ENCODE measurements around the gene MBL2.

MBL2 gene

DNA sequence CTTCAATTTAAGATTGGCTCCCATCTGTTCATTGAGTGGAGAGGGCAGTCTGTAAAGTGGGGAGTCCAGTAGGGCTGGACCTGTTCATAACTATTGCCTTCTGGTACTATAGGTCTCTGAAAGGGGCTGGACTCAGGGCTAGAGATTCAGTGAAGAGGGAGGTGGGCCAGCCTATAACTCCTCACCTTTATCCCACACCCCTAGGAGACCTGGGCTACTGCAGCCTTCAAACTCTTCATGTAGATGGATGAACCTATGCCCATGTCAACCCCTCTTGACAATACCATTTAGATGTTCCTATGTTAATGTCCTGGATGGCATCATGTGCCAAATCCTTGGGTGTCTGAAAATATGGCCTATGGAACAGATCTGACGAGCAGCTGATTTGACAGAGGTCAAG, 22.0 kb downstream of the MBL2 start:
- no peak overlapping the region for H4K91ac ChIP-seq (ENCODE audit: low read depth, low read length, poor library complexity)
- H2AK5ac ChIP-seq (ENCODE audit: low read depth, low read length) = no peak overlapping the region
- H3K14ac ChIP-seq (ENCODE audit: low read length) = no peak overlapping the region
- H3K4me3 ChIP-seq (ENCODE audit: low read length in 2 of 2) = no peak overlapping the region
- no peak overlapping the region for H4K8ac ChIP-seq (ENCODE audit: low read depth, low read length)
- H3K27ac ChIP-seq (replicated peaks; ENCODE audit: low read length) = no peak overlapping the region
- DNase-seq (ENCODE audit: low spot score) = no peak
- H3K4ac ChIP-seq (ENCODE audit: low read length) = no peak overlapping the region
- no peak overlapping the region for H2BK5ac ChIP-seq (ENCODE audit: low read length)
- no CpG with 5 or more reads among the region's 1 CpG for WGBS, 2 donors (ENCODE audit: extremely low coverage in 2 of 2, insufficient read length in 2 of 2, insufficient replicate concordance in 1 of 2)
- no peak overlapping the region for H3K23ac ChIP-seq (ENCODE audit: low read depth, low read length, poor library complexity)
- H3K79me1 ChIP-seq (ENCODE audit: low read depth, low read length) = no peaks in the 10 kb centered on the region
- no peak overlapping the region for H3K9ac ChIP-seq (ENCODE audit: low read depth, low read length, poor library complexity)
- no peak overlapping the region for H3K4me2 ChIP-seq (ENCODE audit: insufficient read depth, low read length, poor library complexity, severe bottlenecking)
- no peak overlapping the region for H2BK15ac ChIP-seq (ENCODE audit: low read length)
- no peaks in the 10 kb centered on the region for H3K4me1 ChIP-seq (ENCODE audit: control insufficient read depth in 2 of 2, insufficient read depth in 1 of 2, low read depth in 1 of 2, low read length in 2 of 2)
- no peak overlapping the region for H2BK120ac ChIP-seq (ENCODE audit: low read depth, low read length)
- no peak overlapping the region for H2BK12ac ChIP-seq (ENCODE audit: low read length)
- H2AFZ ChIP-seq (ENCODE audit: low read length) = no peak overlapping the region
- no peak overlapping the region for H3K18ac ChIP-seq (ENCODE audit: low read length)
- no peaks in the 10 kb centered on the region for H3K9me3 ChIP-seq (replicated peaks in 1 of 2; ENCODE audit: control insufficient read depth in 2 of 2, insufficient read depth in 1 of 2, low read depth in 1 of 2, low read length in 2 of 2)
- H3K27me3 ChIP-seq (ENCODE audit: control insufficient read depth in 3 of 3, insufficient read depth in 3 of 3, low read depth in 1 of 3, low read length in 3 of 3) = no peaks in the 10 kb centered on the region
- no peaks in the 10 kb centered on the region for H3K36me3 ChIP-seq (replicated peaks in 1 of 2; ENCODE audit: control insufficient read depth in 2 of 2, insufficient read depth in 2 of 2, low read length in 2 of 2)

DNA sequence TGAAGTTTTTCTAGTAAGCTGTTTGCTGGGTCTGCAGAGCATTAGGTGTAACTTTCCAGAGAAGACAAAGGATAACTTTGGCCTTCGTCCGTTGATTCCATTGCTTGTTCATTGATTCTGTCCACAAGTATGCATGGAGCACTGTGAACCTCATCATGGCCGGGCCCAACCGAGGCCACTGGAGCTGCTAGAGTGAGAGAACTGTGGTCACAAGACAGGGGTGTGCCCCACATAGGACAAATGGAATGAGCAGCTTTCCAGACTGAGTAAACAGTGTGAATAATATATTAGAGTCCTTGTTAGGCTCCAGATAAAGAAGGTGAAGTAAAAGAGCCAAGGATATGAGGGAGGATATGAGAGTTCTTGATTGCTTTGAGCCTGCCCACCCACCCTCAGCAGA, 24.9 kb downstream of the MBL2 start:
- Histone ChIP-seq H2BK120ac (ENCODE audit: low read depth, low read length) (no peak overlapping the region), H2AK5ac (ENCODE audit: low read depth, low read length) (no peak overlapping the region), H3K18ac (ENCODE audit: low read length) (no peak overlapping the region), H3K9me3 (replicated peaks in 1 of 2; ENCODE audit: control insufficient read depth in 2 of 2, insufficient read depth in 1 of 2, low read depth in 1 of 2, low read length in 2 of 2) (no peaks in the 10 kb centered on the region), H3K27ac (replicated peaks; ENCODE audit: low read length) (no peak overlapping the region), H3K27me3 (ENCODE audit: control insufficient read depth in 3 of 3, insufficient read depth in 3 of 3, low read depth in 1 of 3, low read length in 3 of 3) (no peaks in the 10 kb centered on the region), H3K4me1 (ENCODE audit: control insufficient read depth in 2 of 2, insufficient read depth in 1 of 2, low read depth in 1 of 2, low read length in 2 of 2) (no peaks in the 10 kb centered on the region), H4K91ac (ENCODE audit: low read depth, low read length, poor library complexity) (no peak overlapping the region), H3K14ac (ENCODE audit: low read length) (no peak overlapping the region), H3K79me1 (ENCODE audit: low read depth, low read length) (no peaks in the 10 kb centered on the region), H2BK15ac (ENCODE audit: low read length) (no peak overlapping the region), H3K4me3 (ENCODE audit: low read length in 2 of 2) (no peak overlapping the region), H3K4me2 (ENCODE audit: insufficient read depth, low read length, poor library complexity, severe bottlenecking) (no peak overlapping the region), H3K9ac (ENCODE audit: low read depth, low read length, poor library complexity) (no peak overlapping the region), H3K36me3 (replicated peaks in 1 of 2; ENCODE audit: control insufficient read depth in 2 of 2, insufficient read depth in 2 of 2, low read length in 2 of 2) (no peaks in the 10 kb centered on the region), H3K4ac (ENCODE audit: low read length) (no peak overlapping the region), H4K8ac (ENCODE audit: low read depth, low read length) (no peak overlapping the region), H2AFZ (ENCODE audit: low read length) (no peak overlapping the region), H3K23ac (ENCODE audit: low read depth, low read length, poor library complexity) (no peak overlapping the region), H2BK12ac (ENCODE audit: low read length) (no peak overlapping the region), H2BK5ac (ENCODE audit: low read length) (no peak overlapping the region)
- WGBS, 2 donors (ENCODE audit: extremely low coverage in 2 of 2, insufficient read length in 2 of 2, insufficient replicate concordance in 1 of 2) = no CpG with 5 or more reads among the region's 4 CpGs
- no peak for DNase-seq (ENCODE audit: low spot score)

DNA sequence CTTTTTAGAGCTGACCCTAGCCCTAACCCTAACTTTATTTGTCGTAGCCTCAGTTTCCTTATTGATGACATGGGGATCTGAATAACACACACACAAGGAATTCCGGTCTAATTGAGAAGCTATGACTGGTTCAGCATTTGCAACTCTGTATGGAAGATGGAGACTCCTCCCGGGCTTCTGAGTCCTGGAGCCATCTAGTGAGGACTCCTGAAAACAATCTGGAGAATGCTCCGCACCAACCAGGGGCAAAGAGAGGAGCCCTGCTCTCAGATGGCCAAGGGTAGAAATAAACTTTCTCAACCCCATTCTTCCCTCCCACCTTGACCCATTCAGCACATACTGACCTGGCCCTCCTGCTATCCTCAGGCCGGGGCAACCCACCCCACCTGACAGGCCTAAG, 26.4 kb downstream of the MBL2 start:
- no peak overlapping the region for H3K18ac ChIP-seq (ENCODE audit: low read length)
- H3K4me1 ChIP-seq (ENCODE audit: control insufficient read depth in 2 of 2, insufficient read depth in 1 of 2, low read depth in 1 of 2, low read length in 2 of 2) = no peaks in the 10 kb centered on the region
- H4K91ac ChIP-seq (ENCODE audit: low read depth, low read length, poor library complexity) = no peak overlapping the region
- H4K8ac ChIP-seq (ENCODE audit: low read depth, low read length) = no peak overlapping the region
- no peak overlapping the region for H3K4me3 ChIP-seq (ENCODE audit: low read length in 2 of 2)
- WGBS, 2 donors (ENCODE audit: extremely low coverage in 2 of 2, insufficient read length in 2 of 2, insufficient replicate concordance in 1 of 2) = no CpG with 5 or more reads among the region's 5 CpGs
- H3K9ac ChIP-seq (ENCODE audit: low read depth, low read length, poor library complexity) = no peak overlapping the region
- no peak overlapping the region for H3K14ac ChIP-seq (ENCODE audit: low read length)
- H3K4ac ChIP-seq (ENCODE audit: low read length) = no peak overlapping the region
- H2BK5ac ChIP-seq (ENCODE audit: low read length) = no peak overlapping the region
- no peak overlapping the region for H3K23ac ChIP-seq (ENCODE audit: low read depth, low read length, poor library complexity)
- no peak overlapping the region for H2BK120ac ChIP-seq (ENCODE audit: low read depth, low read length)
- no peak overlapping the region for H2AK5ac ChIP-seq (ENCODE audit: low read depth, low read length)
- no peak overlapping the region for H2BK12ac ChIP-seq (ENCODE audit: low read length)
- no peak overlapping the region for H3K4me2 ChIP-seq (ENCODE audit: insufficient read depth, low read length, poor library complexity, severe bottlenecking)
- H3K36me3 ChIP-seq (replicated peaks in 1 of 2; ENCODE audit: control insufficient read depth in 2 of 2, insufficient read depth in 2 of 2, low read length in 2 of 2) = no peaks in the 10 kb centered on the region
- no peak overlapping the region for H3K27ac ChIP-seq (replicated peaks; ENCODE audit: low read length)
- H2BK15ac ChIP-seq (ENCODE audit: low read length) = no peak overlapping the region
- H2AFZ ChIP-seq (ENCODE audit: low read length) = no peak overlapping the region
- no peaks in the 10 kb centered on the region for H3K79me1 ChIP-seq (ENCODE audit: low read depth, low read length)
- H3K27me3 ChIP-seq (ENCODE audit: control insufficient read depth in 3 of 3, insufficient read depth in 3 of 3, low read depth in 1 of 3, low read length in 3 of 3) = no peaks in the 10 kb centered on the region
- DNase-seq (ENCODE audit: low spot score) = no peak
- H3K9me3 ChIP-seq (replicated peaks in 1 of 2; ENCODE audit: control insufficient read depth in 2 of 2, insufficient read depth in 1 of 2, low read depth in 1 of 2, low read length in 2 of 2) = no peaks in the 10 kb centered on the region

DNA sequence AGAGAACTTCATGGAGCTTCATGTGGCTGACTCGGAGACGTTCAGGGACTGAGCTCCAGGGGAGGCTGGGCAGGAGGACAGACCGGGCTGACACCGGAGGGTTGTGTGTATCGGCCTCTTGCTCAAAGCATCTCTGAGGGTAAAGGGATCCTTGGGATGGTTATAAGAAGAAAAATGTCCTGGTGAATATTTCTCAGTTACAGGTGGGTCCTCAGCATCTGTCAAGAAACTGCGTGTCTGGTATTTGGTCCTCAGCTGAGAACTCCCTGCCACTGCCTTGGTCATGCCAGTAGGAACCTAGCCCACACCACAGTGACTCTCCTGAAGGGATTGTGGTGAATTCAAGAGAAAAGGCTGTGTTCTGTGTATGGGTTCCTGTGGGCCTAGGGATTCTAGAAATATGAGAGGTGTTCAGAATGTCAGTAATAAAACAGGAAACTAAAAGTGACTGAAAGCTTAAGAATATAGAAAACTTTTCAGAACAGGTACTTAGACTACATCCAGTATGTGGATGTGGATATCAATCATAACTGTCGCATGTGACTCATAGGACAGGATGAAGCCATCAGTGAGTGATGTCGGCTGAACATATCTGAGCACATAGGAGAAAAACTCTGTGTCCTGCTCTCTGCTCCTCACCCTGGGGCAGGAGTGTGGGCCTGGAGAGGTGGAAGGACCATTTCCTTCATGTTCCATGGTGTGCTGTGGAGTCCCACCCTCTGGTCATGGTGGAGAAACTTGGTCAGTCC, 28.4 kb downstream of the MBL2 start:
- H3K27ac ChIP-seq (replicated peaks; ENCODE audit: low read length) = no peak overlapping the region
- no peak overlapping the region for H2BK5ac ChIP-seq (ENCODE audit: low read length)
- no peak overlapping the region for H3K14ac ChIP-seq (ENCODE audit: low read length)
- H3K4me2 ChIP-seq (ENCODE audit: insufficient read depth, low read length, poor library complexity, severe bottlenecking) = no peak overlapping the region
- H3K18ac ChIP-seq (ENCODE audit: low read length) = no peak overlapping the region
- no peak for DNase-seq (ENCODE audit: low spot score)
- no peak overlapping the region for H3K4ac ChIP-seq (ENCODE audit: low read length)
- H3K9me3 ChIP-seq (replicated peaks in 1 of 2; ENCODE audit: control insufficient read depth in 2 of 2, insufficient read depth in 1 of 2, low read depth in 1 of 2, low read length in 2 of 2) = no peaks in the 10 kb centered on the region
- H2BK120ac ChIP-seq (ENCODE audit: low read depth, low read length) = no peak overlapping the region
- H3K4me3 ChIP-seq (ENCODE audit: low read length in 2 of 2) = no peak overlapping the region
- no peaks in the 10 kb centered on the region for H3K79me1 ChIP-seq (ENCODE audit: low read depth, low read length)
- H4K91ac ChIP-seq (ENCODE audit: low read depth, low read length, poor library complexity) = no peak overlapping the region
- no peak overlapping the region for H2AK5ac ChIP-seq (ENCODE audit: low read depth, low read length)
- H3K27me3 ChIP-seq (ENCODE audit: control insufficient read depth in 3 of 3, insufficient read depth in 3 of 3, low read depth in 1 of 3, low read length in 3 of 3) = no peaks in the 10 kb centered on the region
- no CpG with 5 or more reads among the region's 8 CpGs for WGBS, 2 donors (ENCODE audit: extremely low coverage in 2 of 2, insufficient read length in 2 of 2, insufficient replicate concordance in 1 of 2)
- H4K8ac ChIP-seq (ENCODE audit: low read depth, low read length) = no peak overlapping the region
- no peak overlapping the region for H2BK15ac ChIP-seq (ENCODE audit: low read length)
- H3K23ac ChIP-seq (ENCODE audit: low read depth, low read length, poor library complexity) = no peak overlapping the region
- H3K4me1 ChIP-seq (ENCODE audit: control insufficient read depth in 2 of 2, insufficient read depth in 1 of 2, low read depth in 1 of 2, low read length in 2 of 2) = no peaks in the 10 kb centered on the region
- H2AFZ ChIP-seq (ENCODE audit: low read length) = no peak overlapping the region
- H3K36me3 ChIP-seq (replicated peaks in 1 of 2; ENCODE audit: control insufficient read depth in 2 of 2, insufficient read depth in 2 of 2, low read length in 2 of 2) = no peaks in the 10 kb centered on the region
- H2BK12ac ChIP-seq (ENCODE audit: low read length) = no peak overlapping the region
- no peak overlapping the region for H3K9ac ChIP-seq (ENCODE audit: low read depth, low read length, poor library complexity)

Measured in neuronal stem cell (in vitro differentiated cells).